ENCODE measurements around the gene NDUFV2. TPM values are rescaled to one million over a fixed set of nuclear protein-coding genes. Genes with fewer than 3 reads are reported as not detected.

The NDUFV2 gene
- total RNA-seq, 1 experiment from 2014 or later = 194 TPM

GRCh38 chr18:9178557-9178956 lies 76.1 kb downstream of the NDUFV2 start:
- POLR2A ChIA-PET = no interaction called here
- TF ChIP-seq TCF7L2 (IDR thresholded peaks at IDR 0.05; ENCODE audit: borderline replicate concordance, extremely low read depth, insufficient read depth, insufficient read length) (no peak), REST (IDR thresholded peaks at IDR 0.05; ENCODE audit: low read depth) (no peak), SP1 (IDR thresholded peaks at IDR 0.05; ENCODE audit: low read depth) (no peak), JUND (IDR thresholded peaks at IDR 0.05) (no peak), EGR1 (IDR thresholded peaks at IDR 0.05; ENCODE audit: low read depth) (no peak), POLR2AphosphoS5 (IDR thresholded peaks at IDR 0.05; ENCODE audit: low read depth, low read length) (no peak), ZNF274 (IDR thresholded peaks at IDR 0.05; ENCODE audit: low read depth, low read length) (no peak), ELF1 (IDR thresholded peaks at IDR 0.05; ENCODE audit: borderline replicate concordance, low read depth) (no peak), EZH2 (IDR thresholded peaks at IDR 0.05) (no peak), YY1 (IDR thresholded peaks at IDR 0.05; ENCODE audit: extremely low read depth, insufficient replicate concordance, low read depth, low read length) (no peak)
- TF ChIP-seq, protein P1, sequence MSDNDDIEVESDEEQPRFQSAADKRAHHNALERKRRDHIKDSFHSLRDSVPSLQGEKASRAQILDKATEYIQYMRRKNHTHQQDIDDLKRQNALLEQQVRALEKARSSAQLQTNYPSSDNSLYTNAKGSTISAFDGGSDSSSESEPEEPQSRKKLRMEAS (IDR thresholded peaks at IDR 0.05) = no peak
- TF ChIP-seq, protein P2, sequence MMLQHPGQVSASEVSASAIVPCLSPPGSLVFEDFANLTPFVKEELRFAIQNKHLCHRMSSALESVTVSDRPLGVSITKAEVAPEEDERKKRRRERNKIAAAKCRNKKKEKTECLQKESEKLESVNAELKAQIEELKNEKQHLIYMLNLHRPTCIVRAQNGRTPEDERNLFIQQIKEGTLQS (IDR thresholded peaks at IDR 0.05) = no peak
- H3K9me2 ChIP-seq (ENCODE audit: insufficient read depth) = no peaks in the 10 kb centered on the region
- H4K20me1 ChIP-seq (ENCODE audit: insufficient read depth) = no peaks in the 10 kb centered on the region
- no peaks in the 10 kb centered on the region for H3K9me3 ChIP-seq (ENCODE audit: control insufficient read depth in 1 of 2, insufficient read depth in 1 of 2, low read depth in 1 of 2, low read length in 2 of 2)
- ATAC-seq (no peak), DNase-seq (ENCODE audit: low read depth, low spot score) (no peak)
- intact Hi-C loops (cut with micrococcal nuclease) = no loop called here
- RAD21 ChIA-PET (ENCODE audit: low non-redundant PET in 1 of 2, low total read pairs in 2 of 2, uncharacterized antibody in 2 of 2, unreplicated experiment in 2 of 2) = no interaction called here
- no peak overlapping the region for H2AFZ ChIP-seq (ENCODE audit: low read depth, low read length, poor library complexity, severe bottlenecking)
- H3K4me2 ChIP-seq (ENCODE audit: low read length) = no peak overlapping the region
- CTCF ChIA-PET = no interaction called here
- H3K36me3 ChIP-seq (ENCODE audit: control insufficient read depth in 1 of 2, insufficient read depth in 2 of 2, low read length in 2 of 2) = no peaks in the 10 kb centered on the region
- H3K79me2 ChIP-seq (ENCODE audit: insufficient read depth, low read length) = peaks cover 35% of the 10 kb centered on the region
- H3K9ac ChIP-seq (ENCODE audit: low read length) = no peak overlapping the region
- no peak overlapping the region for H3K27ac ChIP-seq (ENCODE audit: low read depth, low read length)
- no peaks in the 10 kb centered on the region for H3K27me3 ChIP-seq (ENCODE audit: insufficient read depth, low read length)
- no peaks in the 10 kb centered on the region for H3K4me1 ChIP-seq (ENCODE audit: control insufficient read depth in 1 of 2, insufficient read depth in 2 of 2, low read length in 2 of 2)
- no peak overlapping the region for H3K4me3 ChIP-seq (replicated peaks in 1 of 2; ENCODE audit: low read depth in 1 of 2, low read length in 2 of 2)
- BruUV-seq (replicated peaks) = no TSS peak
